Muscle of arm (tissue), 12 donors: ENCODE results near the gene OTULIN. TPM values are rescaled to one million over a fixed set of nuclear protein-coding genes. Genes with fewer than 3 reads are reported as not detected.
A peak's percentile ranks its signal among the peaks of the same experiment; 100 is the strongest.

Experiments used
- DNase-seq: peaks from one replicate; pipeline ENCODE4 v3.0.0-alpha.2; 2013
- polyA plus RNA-seq, 12 donors: library from polyadenylated mRNA; unstranded; fragments of 120-200 nt; gene quantifications; one replicate each; pipeline ENCODE4 v1.2.1, GENCODE V29; 2013; ENCODE audit not compliant: insufficient read length in 12 of 12

Gene OTULIN
- polyA plus RNA-seq, 12 donors: 10.7 to 20.8 (median 16.0) TPM; not detected in 1

GRCh38 chr5:14716755-14717752 lies 52.5 kb downstream of the OTULIN start:
- no peak for DNase-seq

GRCh38 chr5:14718778-14719177 lies 54.3 kb downstream of the OTULIN start:
- DNase-seq: no peak

GRCh38 chr5:14720236-14720923 lies 55.9 kb downstream of the OTULIN start:
- DNase-seq: no peak

GRCh38 chr5:14721990-14722656 lies 57.6 kb downstream of the OTULIN start:
- DNase-seq: no peak

GRCh38 chr5:14722923-14723322 lies 58.4 kb downstream of the OTULIN start:
- no peak for DNase-seq

- DNase-seq: no peak
Measured at GRCh38 chr5:14723701-14724132, 59.2 kb downstream of the OTULIN start.

GRCh38 chr5:14724633-14725032 lies 60.1 kb downstream of the OTULIN start:
- DNase-seq: no peak

- DNase-seq: no peak
Measured at GRCh38 chr5:14726066-14726838, 61.7 kb downstream of the OTULIN start.

- DNase-seq: peak; percentile 86
Measured at GRCh38 chr5:14727428-14727865, 62.9 kb downstream of the OTULIN start.

GRCh38 chr5:14727928-14728458 lies 63.5 kb downstream of the OTULIN start:
- no peak for DNase-seq

GRCh38 chr5:14728459-14728938 lies 64.0 kb downstream of the OTULIN start:
- DNase-seq: no peak

- no peak for DNase-seq
Measured at GRCh38 chr5:14729448-14730385, 65.2 kb downstream of the OTULIN start.

GRCh38 chr5:14730466-14730865 lies 65.9 kb downstream of the OTULIN start:
- DNase-seq: no peak

GRCh38 chr5:14730881-14731280 lies 66.4 kb downstream of the OTULIN start:
- no peak for DNase-seq

GRCh38 chr5:14732991-14733390 lies 68.5 kb downstream of the OTULIN start:
- no peak for DNase-seq

- no peak for DNase-seq
Measured at GRCh38 chr5:14733661-14734060, 69.1 kb downstream of the OTULIN start.

GRCh38 chr5:14734396-14734795 lies 69.9 kb downstream of the OTULIN start:
- DNase-seq: no peak

GRCh38 chr5:14735944-14736343 lies 71.4 kb downstream of the OTULIN start:
- DNase-seq: no peak

- DNase-seq: no peak
Measured at GRCh38 chr5:14737291-14737690, 72.8 kb downstream of the OTULIN start.

- no peak for DNase-seq
Measured at GRCh38 chr5:14738050-14738449, 73.5 kb downstream of the OTULIN start.
